Head of caudate nucleus (tissue), 42 donors: Measurements from ENCODE around the gene ADGRV1.

Experiments
- DNase-seq, 42 donors: peaks; one replicate each; pipeline versions ENCODE4 v3.0.0 to v3.0.0-alpha.2; 2020 to 2021; ENCODE audit warnings: mixed read lengths in 7 of 42
- intact Hi-C: fragments of 100-400 bp; cut with DNase I; formaldehyde crosslinking; loops from one replicate; pipeline ENCODE4 v1.15.0; 2022

ADGRV1 gene

GRCh38 chr5:91194824-91195381, 636.3 kb downstream of the ADGRV1 start:
- intact Hi-C loops: no loop called here
- DNase-seq: no peak

GRCh38 chr5:91200692-91201091, 642.1 kb downstream of the ADGRV1 start:
- intact Hi-C loops: no loop called here
- no peak for DNase-seq

GRCh38 chr5:91206103-91206502, 647.5 kb downstream of the ADGRV1 start:
- no peak for DNase-seq
- intact Hi-C loops: no loop called here

GRCh38 chr5:91206734-91207133, 648.1 kb downstream of the ADGRV1 start:
- no peak for DNase-seq
- intact Hi-C loops: no loop called here

GRCh38 chr5:91207248-91207647, 648.7 kb downstream of the ADGRV1 start:
- intact Hi-C loops: no loop called here
- DNase-seq: no peak

GRCh38 chr5:91211997-91212713, 653.6 kb downstream of the ADGRV1 start:
- intact Hi-C loops: no loop called here
- DNase-seq: peak in 1 of 42 donors; percentile 16

- intact Hi-C loops: no loop called here
- DNase-seq: peak in 1 of 42 donors; percentile 49
Observed at GRCh38 chr5:91212714-91213092, 654.1 kb downstream of the ADGRV1 start.
